OCI-LY3 (cell line): ENCODE results near the gene ZFPL1.

Experiments
- H2AFZ ChIP-seq: fragments of 200-600, 300-600 bp; shearing (Covaris generic); 2 replicates; pipeline ENCODE4 v1.6.0; 2014; ENCODE audit warnings: antibody characterized with exemption, low read depth, low read length
- H3K27ac ChIP-seq: fragments of 200-600, 300-600 bp; sonication (generic); 2 replicates; pipeline ENCODE4 v1.5.1; 2014; ENCODE audit warnings: mild to moderate bottlenecking, low read length, moderate library complexity, mixed read lengths
- H3K27me3 ChIP-seq: fragments of 200-600, 300-600 bp; sonication (generic); 2 replicates; pipeline ENCODE4 v1.6.1; 2014; ENCODE audit warnings: low read depth, low read length, mixed read lengths
- H3K36me3 ChIP-seq: fragments of 200-600, 300-600 bp; sonication (generic); replicated peaks from 2 replicates; pipeline ENCODE3; 2014; ENCODE audit warnings: low read depth, low read length, mixed read lengths
- H3K4me1 ChIP-seq: fragments of 300-600, 200-600 bp; sonication (generic); 2 replicates; pipeline ENCODE4 v1.6.1; 2014; ENCODE audit warnings: low read length, mixed read lengths
- H3K4me2 ChIP-seq: fragments of 200-600, 300-600 bp; sonication (generic); 2 replicates; pipeline ENCODE4 v1.6.1; 2014; ENCODE audit warnings: low read length, mixed read lengths
- H3K4me3 ChIP-seq: fragments of 300-600, 200-600 bp; sonication (generic); 2 replicates; pipeline ENCODE4 v1.5.1; 2014; ENCODE audit warnings: antibody characterized with exemption, mild to moderate bottlenecking, low read length, moderate library complexity
- H3K79me2 ChIP-seq: fragments of 300-600, 200-600 bp; shearing (Covaris generic); 2 replicates; pipeline ENCODE4 v1.6.1; 2014; ENCODE audit warnings: mild to moderate bottlenecking, low read length, mixed read lengths
- H3K9ac ChIP-seq: fragments of 300-600, 200-600 bp; shearing (Covaris generic); 2 replicates; pipeline ENCODE4 v1.6.0; 2014; ENCODE audit warnings: mild to moderate bottlenecking, low read length, moderate library complexity
- H3K9me3 ChIP-seq: fragments of 200-600, 300-600 bp; shearing (Covaris generic); 2 replicates; pipeline ENCODE4 v1.6.1; 2014; ENCODE audit warnings: low read length, mixed read lengths; ENCODE audit not compliant: insufficient read depth
- H4K20me1 ChIP-seq: fragments of 200-600, 300-600 bp; sonication (generic); 2 replicates; pipeline ENCODE4 v1.6.1; 2016; ENCODE audit warnings: low read length, mixed read lengths; ENCODE audit not compliant: insufficient read depth
- EZH2phosphoT487 ChIP-seq: fragments of 200-600 bp; shearing (Covaris generic); IDR thresholded peaks from 2 replicates; pipeline ENCODE4 v1.6.1; 2018; ENCODE audit warnings: antibody characterized with exemption, mixed run types, low read depth
- TF ChIP-seq, protein P1 (sequence below): fragments of 200-600, 300-600 bp; sonication (generic); IDR thresholded peaks from 2 replicates; pipeline ENCODE4 v1.5.1; 2014; ENCODE audit warnings: antibody characterized with exemption, low read length, low read depth

ZFPL1 gene

DNA sequence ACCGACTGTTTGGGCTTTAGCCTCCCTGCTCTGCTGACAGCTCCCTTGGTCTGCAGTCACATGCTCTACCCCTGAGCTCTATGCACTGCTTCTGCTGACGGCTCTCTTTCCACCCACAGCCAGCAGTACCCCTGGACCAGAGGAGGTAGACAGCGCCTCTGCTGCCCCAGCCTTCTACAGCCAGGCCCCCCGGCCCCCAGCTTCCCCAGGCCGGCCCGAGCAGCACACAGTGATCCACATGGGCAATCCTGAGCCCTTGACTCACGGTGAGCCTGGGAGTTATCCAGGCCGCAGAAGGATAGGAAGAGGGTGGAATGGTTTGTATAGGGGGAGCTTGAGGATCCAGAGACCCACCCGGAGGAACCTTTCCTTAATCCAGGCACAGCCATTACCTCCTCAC is 2.8 kb downstream of the ZFPL1 start:
- Histone ChIP-seq H3K9me3 (no peaks in the 10 kb centered on the region), H3K4me3 (no peak overlapping the region), H3K27ac (no peak overlapping the region), H3K9ac (no peak overlapping the region), H3K36me3 (peaks cover 37% of the 10 kb centered on the region), H4K20me1 (peaks cover 3% of the 10 kb centered on the region; the same call in 1 of the 2 replicates), H3K4me1 (peaks cover 13% of the 10 kb centered on the region), H3K27me3 (no peaks in the 10 kb centered on the region), H3K79me2 (peaks cover 38% of the 10 kb centered on the region), H2AFZ (no peak overlapping the region), H3K4me2 (no peak overlapping the region)
- TF ChIP-seq EZH2phosphoT487: no peak
- TF ChIP-seq, protein P1, sequence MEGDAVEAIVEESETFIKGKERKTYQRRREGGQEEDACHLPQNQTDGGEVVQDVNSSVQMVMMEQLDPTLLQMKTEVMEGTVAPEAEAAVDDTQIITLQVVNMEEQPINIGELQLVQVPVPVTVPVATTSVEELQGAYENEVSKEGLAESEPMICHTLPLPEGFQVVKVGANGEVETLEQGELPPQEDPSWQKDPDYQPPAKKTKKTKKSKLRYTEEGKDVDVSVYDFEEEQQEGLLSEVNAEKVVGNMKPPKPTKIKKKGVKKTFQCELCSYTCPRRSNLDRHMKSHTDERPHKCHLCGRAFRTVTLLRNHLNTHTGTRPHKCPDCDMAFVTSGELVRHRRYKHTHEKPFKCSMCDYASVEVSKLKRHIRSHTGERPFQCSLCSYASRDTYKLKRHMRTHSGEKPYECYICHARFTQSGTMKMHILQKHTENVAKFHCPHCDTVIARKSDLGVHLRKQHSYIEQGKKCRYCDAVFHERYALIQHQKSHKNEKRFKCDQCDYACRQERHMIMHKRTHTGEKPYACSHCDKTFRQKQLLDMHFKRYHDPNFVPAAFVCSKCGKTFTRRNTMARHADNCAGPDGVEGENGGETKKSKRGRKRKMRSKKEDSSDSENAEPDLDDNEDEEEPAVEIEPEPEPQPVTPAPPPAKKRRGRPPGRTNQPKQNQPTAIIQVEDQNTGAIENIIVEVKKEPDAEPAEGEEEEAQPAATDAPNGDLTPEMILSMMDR: no peak

GRCh38 chr11:65087216-65087615 is 3.2 kb downstream of the ZFPL1 start:
- Histone ChIP-seq H3K9ac (no peak overlapping the region), H3K27me3 (no peaks in the 10 kb centered on the region), H3K36me3 (peaks cover 33% of the 10 kb centered on the region), H2AFZ (no peak overlapping the region), H3K4me1 (peaks cover 16% of the 10 kb centered on the region), H4K20me1 (peaks cover 3% of the 10 kb centered on the region; the same call in 1 of the 2 replicates), H3K27ac (no peak overlapping the region), H3K9me3 (no peaks in the 10 kb centered on the region), H3K4me2 (no peak overlapping the region), H3K4me3 (no peak overlapping the region), H3K79me2 (peaks cover 34% of the 10 kb centered on the region)
- TF ChIP-seq, protein P1: no peak
- TF ChIP-seq EZH2phosphoT487: no peak

- Histone ChIP-seq H3K79me2 (peaks cover 28% of the 10 kb centered on the region), H3K27me3 (no peaks in the 10 kb centered on the region), H3K27ac (no peak overlapping the region), H3K9ac (no peak overlapping the region), H3K4me3 (no peak overlapping the region), H3K4me1 (peaks cover 18% of the 10 kb centered on the region), H3K9me3 (no peaks in the 10 kb centered on the region), H4K20me1 (peaks cover 2% of the 10 kb centered on the region; the same call in 1 of the 2 replicates), H2AFZ (no peak overlapping the region), H3K36me3 (peaks cover 31% of the 10 kb centered on the region), H3K4me2 (no peak overlapping the region)
- TF ChIP-seq, protein P1: no peak
Measured at GRCh38 chr11:65087827-65088226, 3.8 kb downstream of the ZFPL1 start.

DNA sequence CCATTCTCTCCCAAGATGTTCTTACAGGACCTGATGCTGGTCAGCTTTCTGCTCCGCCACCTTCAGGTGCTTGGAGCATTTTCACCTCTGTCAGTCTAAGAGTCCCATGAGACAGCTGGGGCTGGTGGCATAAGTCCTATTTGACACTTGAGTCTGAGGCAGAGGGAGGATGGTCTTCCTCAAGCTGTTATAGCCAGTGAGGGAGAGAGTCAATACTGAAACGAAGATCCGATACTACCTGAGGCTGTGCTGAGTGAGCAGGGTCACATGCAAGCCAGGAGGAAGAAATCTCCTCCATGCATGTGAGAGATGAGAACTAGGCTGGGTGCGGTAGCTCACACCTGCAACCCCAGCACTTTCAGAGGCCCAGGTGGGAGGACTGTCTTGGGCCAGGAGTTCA is 5.6 kb downstream of the ZFPL1 start:
- Histone ChIP-seq H3K27me3 (no peaks in the 10 kb centered on the region), H2AFZ (no peak overlapping the region), H3K36me3 (peaks cover 26% of the 10 kb centered on the region), H3K4me3 (no peak overlapping the region), H3K27ac (no peak overlapping the region), H3K4me2 (no peak overlapping the region), H3K9me3 (no peaks in the 10 kb centered on the region), H3K9ac (no peak overlapping the region), H3K79me2 (peaks cover 13% of the 10 kb centered on the region), H3K4me1 (peaks cover 15% of the 10 kb centered on the region), H4K20me1 (no peaks in the 10 kb centered on the region)
- TF ChIP-seq, protein P1: no peak
- no peak for TF ChIP-seq EZH2phosphoT487
